HG03135 (cell line): Measurements from ENCODE around the gene E4F1.

ENCODE experiments used
- ATAC-seq: cut with Tn5 transposase; IDR thresholded peaks from one replicate; pipeline ENCODE4 v1.9.1; 2021; ENCODE audit warnings: mild to moderate bottlenecking, moderate library complexity; ENCODE audit not compliant: unreplicated experiment

The E4F1 gene

GRCh38 chr16:2205104-2205966 is 18.1 kb upstream of the E4F1 start, which contains the start of gene MLST8:
MLST8 (plus strand) TSS chr16:2205454; CDS start chr16:2206086, 632 bp downstream.
- ATAC-seq: peak; percentile 71

GRCh38 chr16:2205967-2206313 is 17.5 kb upstream of the E4F1 start:
- peak; percentile 3 for ATAC-seq

- no peak for ATAC-seq
Observed at GRCh38 chr16:2206420-2206779, 17.0 kb upstream of the E4F1 start.

- no peak for ATAC-seq
Observed at GRCh38 chr16:2206780-2207433, 16.5 kb upstream of the E4F1 start.

GRCh38 chr16:2207872-2208271 is 15.5 kb upstream of the E4F1 start:
- ATAC-seq: no peak

- ATAC-seq: no peak
Observed at GRCh38 chr16:2208308-2208707, 15.1 kb upstream of the E4F1 start.

- ATAC-seq: no peak
Observed at GRCh38 chr16:2208772-2209171, 14.6 kb upstream of the E4F1 start.

GRCh38 chr16:2209258-2210008 is 14.0 kb upstream of the E4F1 start:
- no peak for ATAC-seq

- no peak for ATAC-seq
Observed at GRCh38 chr16:2210009-2210332, 13.4 kb upstream of the E4F1 start.

- no peak for ATAC-seq
Observed at GRCh38 chr16:2210386-2211365, 12.7 kb upstream of the E4F1 start, which contains the start of gene BRICD5. BRICD5 (minus strand) TSS chr16:2210863; CDS start chr16:2210833, 30 bp downstream.

- no peak for ATAC-seq
Observed at GRCh38 chr16:2211923-2212347, 11.5 kb upstream of the E4F1 start.

GRCh38 chr16:2212362-2213324 is 10.7 kb upstream of the E4F1 start:
- ATAC-seq: no peak

GRCh38 chr16:2213817-2214718 is 9.3 kb upstream of the E4F1 start:
- ATAC-seq: peak; percentile 1

- ATAC-seq: peak; percentile 74
Observed at GRCh38 chr16:2214719-2214968, 8.7 kb upstream of the E4F1 start, which contains the start of gene PGP. PGP (minus strand) TSS chr16:2214840; CDS start chr16:2214777, 63 bp downstream.

- ATAC-seq: no peak
Observed at GRCh38 chr16:2216330-2216729, 7.1 kb upstream of the E4F1 start.

GRCh38 chr16:2223942-2224486 is 623 bp downstream of the E4F1 start:
- ATAC-seq: peak; percentile 25

GRCh38 chr16:2226245-2226793 is 2.9 kb downstream of the E4F1 start:
- ATAC-seq: no peak

GRCh38 chr16:2226918-2227317 is 3.5 kb downstream of the E4F1 start:
- no peak for ATAC-seq
